HK-2 (cell line): Measurements from ENCODE around the gene PINLYP.

Experiments used
- DNase-seq: peaks from one replicate; pipeline ENCODE4 v3.0.0-alpha.2; 2018; ENCODE audit not compliant: unreplicated experiment

Gene PINLYP

DNA sequence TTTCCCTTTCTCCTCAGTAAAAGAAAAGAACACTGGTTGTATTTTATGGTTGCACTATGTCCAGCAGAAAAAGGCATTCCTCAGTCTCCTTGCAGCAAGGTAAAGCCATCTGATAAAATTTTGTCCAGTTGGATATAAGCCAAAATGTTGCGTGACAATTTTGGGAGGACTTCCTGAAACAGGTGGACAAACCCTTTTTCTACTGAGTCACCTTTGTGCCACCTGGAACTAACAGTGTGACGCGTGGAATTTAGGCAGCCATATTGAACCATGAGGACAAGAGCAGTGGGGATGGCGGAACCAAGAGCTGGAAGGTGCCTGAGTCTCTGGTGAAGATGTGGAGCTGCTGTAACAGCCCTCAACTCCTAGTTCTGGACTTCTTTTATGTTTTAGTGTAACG lies 55.9 kb downstream of the PINLYP start:
- no peak for DNase-seq
